HFFc6 (cell line): ENCODE results near the gene THSD4. TPM values are rescaled to one million over a fixed set of nuclear protein-coding genes. Genes with fewer than 3 reads are reported as not detected.
A peak's percentile ranks its signal among the peaks of the same experiment; 100 is the strongest.

Experiments used
- DNase-seq: peaks from one replicate; pipeline ENCODE4 v3.0.0-alpha.2; 2018
- H3K27ac Mint-ChIP-seq: 2 replicates; pipeline ENCODE4 v1.8.0; 2020; ENCODE audit warnings: mild to moderate bottlenecking, mixed read lengths
- H3K27me3 Mint-ChIP-seq: 2 replicates; pipeline ENCODE4 v1.8.0; 2021; ENCODE audit warnings: mild to moderate bottlenecking, moderate library complexity, mixed read lengths; ENCODE audit not compliant: insufficient read depth
- H3K36me3 Mint-ChIP-seq: 2 replicates; pipeline ENCODE4 v1.8.0; 2021; ENCODE audit warnings: low read depth, mixed read lengths
- H3K4me1 Mint-ChIP-seq: 2 replicates; pipeline ENCODE4 v1.8.0; 2020; ENCODE audit warnings: low read depth, mixed read lengths
- H3K4me3 Mint-ChIP-seq: 2 replicates; pipeline ENCODE4 v1.8.0; 2020; ENCODE audit warnings: mild to moderate bottlenecking, moderate library complexity, mixed read lengths
- H3K9me3 Mint-ChIP-seq: 2 replicates; pipeline ENCODE4 v1.8.0; 2020; ENCODE audit warnings: mild to moderate bottlenecking, mixed read lengths
- total RNA-seq, 6 experiments: library from RNA; stranded (reverse); fragmentation: NEBNext Ultra II Directional; extraction: Animal tissue kit (Norgen Biotek cat#: 25700); gene quantifications; 2 replicates in 1 of 6; 3 replicates in 5 of 6; pipeline ENCODE4 v1.2.3, GENCODE V29; 2021
- TF ChIP-seq, protein P1 (sequence below): fragments of 200-600 bp; sonication (generic); IDR thresholded peaks from 2 replicates; pipeline ENCODE4 v1.5.0; 2021; ENCODE audit warnings: antibody characterized with exemption, mild to moderate bottlenecking

THSD4 gene
- total RNA-seq, 6 experiments from 2014 or later: 32.7 to 39.1 (median 36.4) TPM

DNA sequence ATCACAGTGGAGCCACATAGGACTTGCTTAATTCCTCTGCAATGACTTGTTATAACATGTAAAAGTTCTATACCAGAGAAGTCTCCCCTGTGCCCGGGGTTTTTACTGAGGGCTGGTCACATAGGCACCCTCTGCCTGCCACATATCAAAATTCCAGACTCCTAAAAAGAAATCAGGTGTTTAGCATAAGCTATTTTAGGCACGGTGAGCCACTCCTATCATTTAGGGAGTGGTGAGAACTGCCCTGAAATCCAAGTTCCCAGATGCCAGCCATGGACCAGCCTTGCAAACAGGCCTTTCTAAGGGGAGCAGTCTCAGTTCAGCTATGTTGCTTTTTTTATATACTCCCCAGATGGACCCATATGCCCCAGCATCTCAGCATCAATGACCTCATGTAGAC lies 130.3 kb downstream of the THSD4 start:
- TF ChIP-seq, protein P1, sequence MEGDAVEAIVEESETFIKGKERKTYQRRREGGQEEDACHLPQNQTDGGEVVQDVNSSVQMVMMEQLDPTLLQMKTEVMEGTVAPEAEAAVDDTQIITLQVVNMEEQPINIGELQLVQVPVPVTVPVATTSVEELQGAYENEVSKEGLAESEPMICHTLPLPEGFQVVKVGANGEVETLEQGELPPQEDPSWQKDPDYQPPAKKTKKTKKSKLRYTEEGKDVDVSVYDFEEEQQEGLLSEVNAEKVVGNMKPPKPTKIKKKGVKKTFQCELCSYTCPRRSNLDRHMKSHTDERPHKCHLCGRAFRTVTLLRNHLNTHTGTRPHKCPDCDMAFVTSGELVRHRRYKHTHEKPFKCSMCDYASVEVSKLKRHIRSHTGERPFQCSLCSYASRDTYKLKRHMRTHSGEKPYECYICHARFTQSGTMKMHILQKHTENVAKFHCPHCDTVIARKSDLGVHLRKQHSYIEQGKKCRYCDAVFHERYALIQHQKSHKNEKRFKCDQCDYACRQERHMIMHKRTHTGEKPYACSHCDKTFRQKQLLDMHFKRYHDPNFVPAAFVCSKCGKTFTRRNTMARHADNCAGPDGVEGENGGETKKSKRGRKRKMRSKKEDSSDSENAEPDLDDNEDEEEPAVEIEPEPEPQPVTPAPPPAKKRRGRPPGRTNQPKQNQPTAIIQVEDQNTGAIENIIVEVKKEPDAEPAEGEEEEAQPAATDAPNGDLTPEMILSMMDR: no peak
- H3K27ac Mint-ChIP-seq: no peak overlapping the region
- H3K9me3 Mint-ChIP-seq: no peaks in the 10 kb centered on the region
- no peaks in the 10 kb centered on the region; the same call in 1 of the 2 replicates for H3K27me3 Mint-ChIP-seq
- H3K4me1 Mint-ChIP-seq: peaks cover 2% of the 10 kb centered on the region; the same call in 1 of the 2 replicates
- peaks cover 48% of the 10 kb centered on the region for H3K36me3 Mint-ChIP-seq
- DNase-seq: no peak
- no peak overlapping the region for H3K4me3 Mint-ChIP-seq

DNA sequence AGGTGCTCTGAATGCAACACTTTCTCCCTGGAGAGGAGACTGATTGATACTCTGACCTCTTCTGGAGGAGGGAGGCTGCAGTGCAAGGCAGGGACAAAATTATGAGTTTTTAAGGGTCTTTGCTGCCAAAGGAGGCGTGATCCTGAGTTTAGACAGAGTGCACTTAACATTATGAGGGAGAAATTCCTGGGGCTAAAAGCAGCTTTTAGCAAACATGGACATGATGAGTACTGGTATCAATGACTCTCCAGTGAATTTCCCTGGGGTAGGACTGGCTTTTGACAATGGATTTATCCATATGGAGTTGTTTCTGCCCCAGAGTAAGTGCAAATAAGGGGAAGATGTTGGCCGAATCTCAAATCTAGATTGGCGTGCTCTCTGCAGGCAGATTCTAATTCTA lies 133.1 kb downstream of the THSD4 start:
- Mint-ChIP-seq H3K9me3 (no peaks in the 10 kb centered on the region), H3K4me3 (no peak overlapping the region), H3K36me3 (peaks cover 29% of the 10 kb centered on the region), H3K4me1 (peaks cover 27% of the 10 kb centered on the region), H3K27me3 (no peaks in the 10 kb centered on the region; the same call in 1 of the 2 replicates), H3K27ac (no peak overlapping the region)
- TF ChIP-seq, protein P1: no peak
- no peak for DNase-seq

DNA sequence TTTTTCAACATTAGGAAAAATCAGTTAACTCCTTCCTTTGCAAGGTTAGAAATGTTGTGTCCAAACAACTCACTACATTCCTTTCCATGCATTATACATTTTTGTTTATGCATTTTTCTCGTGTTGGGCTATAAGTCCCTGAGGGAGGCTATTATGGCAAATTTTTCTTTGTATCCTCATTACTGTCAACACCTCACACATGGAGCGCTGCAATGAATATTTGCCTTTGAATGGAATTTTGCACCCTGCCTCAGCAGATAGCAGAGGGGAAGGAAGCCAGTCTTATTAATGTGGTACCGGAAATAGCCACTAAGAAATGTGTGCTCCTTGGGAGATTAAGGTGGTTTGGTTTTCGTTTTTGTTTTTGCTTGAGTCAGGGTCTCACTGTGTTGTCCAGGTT lies 134.7 kb downstream of the THSD4 start:
- Mint-ChIP-seq H3K27ac (no peak overlapping the region), H3K9me3 (no peaks in the 10 kb centered on the region), H3K36me3 (peaks cover 27% of the 10 kb centered on the region), H3K4me1 (peaks cover 35% of the 10 kb centered on the region), H3K27me3 (no peaks in the 10 kb centered on the region; the same call in 1 of the 2 replicates), H3K4me3 (no peak overlapping the region)
- TF ChIP-seq, protein P1: no peak
- DNase-seq: no peak

DNA sequence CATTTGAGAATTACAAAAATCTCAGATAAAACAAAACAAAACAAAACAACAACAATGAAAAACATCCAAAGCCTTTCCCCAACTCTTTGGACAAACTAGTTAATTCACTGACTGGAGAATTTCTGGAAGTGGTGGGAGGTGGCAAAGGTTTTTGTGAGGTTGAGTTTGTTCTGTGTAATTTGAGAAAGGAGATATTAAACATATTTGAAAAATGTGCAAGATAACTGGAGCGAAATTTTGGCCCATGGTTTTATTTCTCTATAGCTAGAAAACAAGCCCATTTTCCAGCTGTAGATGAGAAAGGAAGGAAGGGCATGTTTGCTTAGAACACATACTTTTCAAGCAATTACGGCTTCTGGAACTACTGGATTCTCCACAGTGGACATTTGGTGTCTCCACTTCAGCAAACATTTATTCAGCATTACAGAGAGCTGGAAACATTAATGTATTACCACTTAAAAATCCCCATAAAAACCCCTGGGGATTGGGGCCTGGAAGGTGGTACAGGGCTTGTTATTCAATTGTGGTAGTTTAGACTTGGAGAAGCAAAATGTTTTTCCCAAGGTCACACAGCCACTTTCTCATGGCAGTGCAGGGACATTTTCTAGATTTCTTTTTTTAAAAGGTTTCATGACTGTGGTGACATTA lies 135.8 kb downstream of the THSD4 start:
- Mint-ChIP-seq H3K27me3 (no peaks in the 10 kb centered on the region; the same call in 1 of the 2 replicates), H3K4me1 (peaks cover 35% of the 10 kb centered on the region), H3K4me3 (peak overlapping the region; percentile 44; the same call in 1 of the 2 replicates), H3K9me3 (no peaks in the 10 kb centered on the region), H3K27ac (peak overlapping the region; percentile 80), H3K36me3 (peaks cover 23% of the 10 kb centered on the region)
- no peak for DNase-seq
- TF ChIP-seq, protein P1: no peak

DNA sequence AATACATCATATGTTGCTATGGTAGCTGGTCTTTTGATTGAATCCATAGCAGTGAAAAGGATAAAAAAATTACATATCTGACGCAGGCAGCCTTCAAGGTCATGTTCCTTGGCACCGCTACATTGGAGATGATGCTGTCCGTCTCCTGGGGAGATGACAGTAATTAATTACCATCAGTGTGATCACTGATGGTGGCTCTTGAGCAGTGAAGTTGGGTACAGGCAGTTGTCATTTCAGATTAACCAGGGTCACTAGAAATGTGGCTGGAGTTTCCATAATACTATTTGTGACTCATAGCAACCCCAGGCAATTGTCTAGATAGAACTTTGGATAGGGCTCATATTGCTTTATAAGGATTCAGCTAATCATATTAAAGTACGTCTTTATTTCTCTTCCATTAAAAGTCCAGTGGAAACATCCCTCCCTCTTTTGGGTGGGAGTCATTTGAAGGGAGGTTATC lies 136.3 kb downstream of the THSD4 start:
- Mint-ChIP-seq H3K4me3 (peak overlapping the region; percentile 44; the same call in 1 of the 2 replicates), H3K27me3 (no peaks in the 10 kb centered on the region; the same call in 1 of the 2 replicates), H3K27ac (peak overlapping the region; percentile 80), H3K36me3 (peaks cover 20% of the 10 kb centered on the region), H3K4me1 (peaks cover 35% of the 10 kb centered on the region), H3K9me3 (no peaks in the 10 kb centered on the region)
- DNase-seq: peak; percentile 65
- TF ChIP-seq, protein P1: no peak
